Hematopoietic multipotent progenitor cell treated with erythropoietin and hydrocortisone succinate and interleukin-3 and kit ligand, for 8 days (in vitro differentiated cells): ENCODE data around the gene RASSF9.

ENCODE experiments used
- DNase-seq: peaks from one replicate; pipeline ENCODE4 v3.0.0-alpha.2; 2015

Gene RASSF9

DNA sequence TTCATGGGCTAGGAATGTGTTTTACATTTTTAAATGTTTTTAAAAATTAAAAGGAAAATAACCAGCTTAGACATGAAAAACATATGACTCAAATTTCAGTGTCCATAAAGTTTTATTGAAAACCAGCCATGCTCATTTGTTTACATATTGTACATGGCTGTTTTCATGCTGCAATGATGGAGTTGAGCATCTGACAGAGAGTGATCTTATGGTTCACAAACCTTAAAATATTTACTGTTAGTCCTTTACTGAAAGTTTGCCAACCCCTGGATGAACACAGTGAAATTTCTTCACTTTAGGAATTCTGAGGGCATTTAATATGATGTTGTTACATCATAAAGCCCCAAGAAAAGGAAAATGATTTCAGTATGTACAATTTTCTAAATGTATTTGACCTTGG is 16.1 kb downstream of the RASSF9 start:
- no peak for DNase-seq

DNA sequence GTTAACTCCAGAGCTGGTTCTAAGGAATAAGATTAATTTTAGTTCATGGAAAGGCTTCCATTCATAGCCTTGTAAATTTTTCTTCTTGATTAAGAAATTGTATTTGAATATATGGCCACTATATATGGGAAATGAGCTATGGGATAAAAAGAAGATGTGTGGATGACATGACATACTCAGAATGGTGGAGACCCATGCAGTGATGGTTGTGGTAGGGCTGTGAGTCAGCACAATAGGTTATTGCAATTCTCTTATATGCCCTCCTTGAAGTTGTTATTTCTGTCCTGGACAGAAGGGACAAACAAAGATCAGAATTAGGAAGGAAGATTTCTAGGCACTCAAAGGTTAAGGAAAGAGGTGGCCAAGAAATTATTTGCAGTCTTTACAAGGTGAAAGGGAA is 21.5 kb downstream of the RASSF9 start:
- DNase-seq = no peak

DNA sequence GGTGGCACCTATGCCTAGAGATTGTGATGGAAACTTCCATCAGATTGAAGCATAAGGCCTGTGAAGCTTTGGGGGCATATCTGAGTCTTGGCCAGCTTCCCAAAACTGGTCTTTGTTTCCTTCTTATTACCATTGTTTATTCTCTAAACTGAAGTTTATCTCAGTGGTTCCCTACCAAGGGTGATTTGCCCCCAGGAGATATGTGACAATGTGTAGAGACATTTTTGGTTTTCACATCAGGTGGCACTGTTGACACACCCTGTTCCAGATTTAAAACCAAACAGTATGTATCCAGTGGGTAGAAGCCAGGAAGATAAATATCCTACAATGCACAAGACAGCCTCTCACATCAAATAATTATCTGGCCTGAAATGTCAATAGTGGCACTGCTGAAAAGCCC is 22.1 kb downstream of the RASSF9 start:
- DNase-seq = no peak

DNA sequence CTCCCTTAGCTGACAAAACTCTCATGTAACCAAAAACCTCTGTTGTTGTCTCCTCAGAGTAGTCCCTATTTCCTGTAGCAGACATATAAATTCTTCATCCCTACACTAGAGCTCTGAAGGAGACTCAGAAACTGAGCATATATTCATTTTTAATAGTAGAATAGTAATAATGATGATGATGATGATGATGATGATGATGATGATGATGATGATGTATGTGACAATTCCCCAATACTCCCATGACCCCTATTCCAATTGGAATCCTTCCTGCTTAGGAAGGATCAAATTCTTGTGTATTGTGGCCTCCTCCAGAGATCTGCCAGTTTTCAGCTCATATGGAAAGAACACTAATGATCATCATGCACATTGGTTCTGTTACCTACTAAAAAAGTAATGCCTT is 26.7 kb downstream of the RASSF9 start:
- no peak for DNase-seq

DNA sequence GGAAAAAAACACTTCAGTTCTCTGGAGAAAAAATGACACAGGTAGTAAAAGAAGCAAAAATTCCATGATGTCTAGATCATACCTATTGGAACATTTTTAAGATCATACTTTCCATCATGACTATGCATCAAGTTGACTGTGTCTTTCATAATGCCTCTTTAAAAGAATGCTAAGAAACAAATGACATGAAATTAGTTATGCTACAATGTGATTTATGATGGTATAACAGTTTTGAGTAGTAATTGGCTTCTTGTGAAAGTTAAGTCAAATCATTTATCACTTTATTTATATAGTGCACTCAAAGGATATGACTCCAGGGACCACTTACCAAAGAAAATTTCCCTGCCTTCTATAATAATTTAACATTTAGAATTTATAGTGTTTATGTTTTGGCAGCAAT is 28.5 kb downstream of the RASSF9 start:
- no peak for DNase-seq

DNA sequence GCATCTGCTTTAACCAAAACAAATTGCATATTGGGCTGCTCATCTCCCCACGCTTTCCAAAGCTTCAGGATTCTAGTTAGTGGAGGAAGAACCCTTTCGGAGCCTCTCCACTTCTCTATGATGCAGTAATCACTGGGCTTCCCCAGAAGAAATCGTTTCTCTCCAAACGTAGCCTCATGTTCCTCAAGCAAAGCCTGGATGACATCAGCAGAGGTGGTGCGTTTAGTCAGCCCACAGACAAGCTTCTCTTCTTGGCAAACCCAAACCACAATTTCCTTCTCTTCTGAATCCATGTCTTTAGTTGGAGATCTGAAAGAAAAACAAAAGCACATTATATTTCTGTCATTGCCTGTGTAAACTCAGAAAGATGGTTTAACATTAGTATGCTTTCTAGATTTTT is 30.6 kb downstream of the RASSF9 start:
- DNase-seq = no peak

DNA sequence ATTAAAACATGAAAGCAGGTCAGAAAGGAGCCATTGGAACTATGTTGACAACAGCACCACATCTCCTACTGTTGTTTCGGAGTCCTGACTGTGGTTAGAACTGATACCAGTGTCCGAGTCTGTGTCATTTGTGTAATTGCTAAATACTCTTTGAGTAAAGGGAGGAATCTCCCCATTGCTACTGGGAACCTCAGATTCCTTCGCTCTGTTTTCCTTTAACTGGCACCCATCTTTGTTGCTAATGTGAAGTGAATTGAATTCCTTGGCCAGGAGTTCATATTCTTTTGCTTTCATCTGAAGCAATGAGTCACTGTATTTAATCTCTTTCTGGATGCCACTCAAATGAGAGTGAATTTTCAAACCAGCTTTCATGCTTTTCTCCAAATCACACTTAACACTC is 31.5 kb downstream of the RASSF9 start:
- no peak for DNase-seq

DNA sequence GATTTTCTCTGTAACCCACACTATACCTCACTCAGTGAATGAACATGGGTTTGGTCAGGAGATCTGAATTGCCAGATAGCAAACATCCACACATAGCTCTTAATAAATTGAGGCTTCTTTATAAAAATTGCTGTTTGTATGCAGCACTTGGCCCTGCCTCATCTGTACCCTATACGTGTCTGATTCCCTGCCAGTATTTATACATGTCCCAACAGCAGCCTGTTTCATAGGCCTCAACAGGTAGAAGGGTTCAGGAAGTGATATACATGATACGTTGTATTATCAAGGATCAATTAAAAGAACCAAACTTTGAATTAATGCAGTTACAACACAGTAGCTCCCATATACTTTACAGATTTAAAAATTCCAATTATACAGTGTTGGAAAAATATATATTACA is 32.3 kb downstream of the RASSF9 start:
- DNase-seq = no peak

DNA sequence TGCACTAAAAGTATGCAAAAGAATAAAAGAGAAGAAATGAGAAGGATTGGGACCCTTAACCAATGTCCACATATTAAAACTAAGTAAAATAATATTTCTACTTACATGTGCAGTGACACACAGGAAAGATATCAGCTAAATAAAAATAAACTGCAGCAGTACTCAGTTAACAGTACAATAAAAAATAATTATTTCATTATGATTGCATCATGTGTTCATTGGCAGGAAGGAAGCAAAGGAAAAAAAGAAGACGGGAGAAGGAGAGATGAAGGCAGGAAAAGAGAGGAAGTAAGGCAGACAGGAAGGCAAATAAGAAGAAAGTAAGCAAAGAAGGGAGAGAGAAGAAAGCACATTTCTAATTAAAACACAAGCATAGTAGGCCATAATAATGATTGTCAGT is 33.0 kb downstream of the RASSF9 start:
- DNase-seq = no peak

DNA sequence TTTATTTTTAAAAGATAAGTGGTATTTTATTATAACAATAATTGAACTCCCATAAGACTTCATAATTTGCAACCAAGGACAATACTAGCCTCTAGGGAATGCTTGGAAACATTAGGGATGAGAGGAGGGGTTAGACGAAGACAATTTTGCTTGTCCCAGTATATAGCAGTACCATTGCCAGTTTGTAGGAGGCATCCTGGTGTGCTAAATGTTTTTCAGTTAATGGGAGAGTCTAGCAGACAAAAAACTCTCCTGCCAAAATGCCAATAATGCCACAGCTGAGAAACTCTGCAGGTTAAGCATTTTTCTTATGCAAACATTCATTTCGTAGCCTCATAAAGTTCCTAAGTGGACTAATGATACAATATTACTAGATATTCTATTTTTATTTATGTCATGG is 38.1 kb downstream of the RASSF9 start:
- no peak for DNase-seq

DNA sequence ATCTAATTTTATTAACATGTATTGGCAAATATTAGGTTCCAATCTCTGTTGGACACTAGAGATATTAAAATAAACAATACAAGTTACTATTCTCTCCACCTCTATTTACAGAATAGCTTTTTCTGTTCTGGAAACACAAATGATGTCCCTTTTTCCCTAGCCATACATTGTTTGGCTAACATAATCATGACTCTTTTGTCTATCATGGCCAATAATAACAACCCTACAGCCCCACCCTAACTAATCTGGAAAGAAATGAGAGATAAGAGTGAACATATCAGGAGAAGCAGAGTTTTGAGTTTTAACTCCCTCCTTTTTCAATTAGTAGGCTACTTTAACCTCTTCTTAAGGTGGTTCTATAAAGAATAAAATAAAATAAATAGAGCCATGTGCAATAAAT is 40.2 kb downstream of the RASSF9 start:
- DNase-seq = peak; percentile 10

DNA sequence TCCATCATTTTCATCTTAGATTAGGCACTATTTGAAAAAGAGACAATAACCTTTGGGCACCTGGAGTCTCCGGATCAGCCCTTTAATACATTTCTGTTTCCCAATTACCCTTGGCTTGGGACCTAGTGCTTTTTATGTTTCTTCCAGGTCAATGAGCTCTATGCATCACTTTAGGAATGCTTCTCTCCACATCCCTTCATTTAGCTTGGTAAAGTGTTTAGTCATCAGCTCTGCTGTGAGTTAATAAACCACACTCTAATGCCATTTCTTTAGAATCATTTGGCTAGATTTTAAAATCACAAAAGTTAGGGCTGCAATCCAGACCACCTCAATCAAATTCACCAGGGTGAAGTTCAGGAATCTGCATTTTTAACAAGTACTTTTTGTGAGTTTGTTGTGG is 41.7 kb downstream of the RASSF9 start:
- DNase-seq = no peak

DNA sequence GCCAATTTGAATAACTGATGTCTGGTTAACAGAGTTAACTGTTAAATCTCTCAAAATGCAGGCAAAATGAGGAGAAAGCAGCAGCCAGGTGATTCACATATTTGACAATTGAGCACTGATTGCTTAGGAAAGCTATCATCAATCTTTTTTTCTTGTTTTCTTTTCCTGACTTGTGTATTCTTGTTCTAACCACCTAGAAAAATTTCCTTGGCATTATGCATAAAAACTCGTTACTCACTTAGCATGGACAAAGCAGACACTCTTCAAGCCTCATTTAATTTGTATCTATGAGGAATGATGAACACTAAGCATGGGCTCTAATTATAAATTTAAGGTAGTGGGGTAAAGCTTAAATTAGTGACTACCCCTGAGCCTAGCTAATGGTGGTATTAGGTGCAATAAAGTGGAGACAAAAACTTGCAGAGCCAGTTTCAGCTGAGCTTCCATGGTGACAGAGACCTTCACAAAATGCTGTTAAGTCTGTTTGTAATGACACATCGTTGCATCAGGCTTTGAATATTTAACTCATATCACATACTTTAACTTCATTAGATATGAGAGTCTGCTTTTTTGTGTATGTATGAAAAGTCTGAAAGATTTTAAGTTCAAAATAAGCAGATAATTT is 52.0 kb downstream of the RASSF9 start:
- no peak for DNase-seq

DNA sequence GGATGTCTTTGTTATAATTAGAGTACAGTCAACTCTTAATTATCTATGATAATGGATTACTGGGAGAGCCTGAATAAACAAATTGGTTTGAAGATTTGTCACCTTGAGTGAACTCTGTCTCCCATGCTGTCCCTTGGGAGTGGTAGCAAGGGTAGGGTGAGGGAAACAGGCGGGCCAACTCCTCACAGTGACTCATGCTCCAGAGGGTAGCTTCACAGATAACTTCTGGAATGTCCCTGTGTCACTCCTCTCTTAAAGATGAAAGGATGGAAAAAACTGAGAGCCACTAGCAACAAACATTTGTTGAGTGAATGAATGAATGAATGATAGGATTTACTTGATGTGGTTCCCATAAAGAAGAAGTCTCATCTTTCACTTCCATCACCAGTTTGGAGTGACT is 53.5 kb downstream of the RASSF9 start:
- DNase-seq = no peak

DNA sequence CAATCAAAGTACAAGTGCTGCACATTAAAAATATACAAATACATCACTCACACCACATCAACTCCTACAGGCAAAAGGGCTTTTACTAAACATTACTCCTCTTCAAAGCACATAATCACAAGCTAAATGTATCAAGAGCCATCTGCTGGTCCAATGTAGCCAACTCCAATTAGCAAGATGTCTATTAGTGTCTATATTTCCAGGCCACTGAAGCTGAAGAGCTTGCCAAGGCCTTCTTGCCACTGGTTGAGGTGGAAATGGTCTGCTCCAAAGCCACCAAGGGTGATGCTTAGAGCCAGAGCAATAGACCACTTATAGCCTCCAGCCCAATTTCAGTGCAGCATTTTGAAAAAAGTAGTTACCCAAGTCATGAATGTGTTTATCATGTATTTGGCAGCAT is 54.4 kb downstream of the RASSF9 start:
- DNase-seq = no peak

DNA sequence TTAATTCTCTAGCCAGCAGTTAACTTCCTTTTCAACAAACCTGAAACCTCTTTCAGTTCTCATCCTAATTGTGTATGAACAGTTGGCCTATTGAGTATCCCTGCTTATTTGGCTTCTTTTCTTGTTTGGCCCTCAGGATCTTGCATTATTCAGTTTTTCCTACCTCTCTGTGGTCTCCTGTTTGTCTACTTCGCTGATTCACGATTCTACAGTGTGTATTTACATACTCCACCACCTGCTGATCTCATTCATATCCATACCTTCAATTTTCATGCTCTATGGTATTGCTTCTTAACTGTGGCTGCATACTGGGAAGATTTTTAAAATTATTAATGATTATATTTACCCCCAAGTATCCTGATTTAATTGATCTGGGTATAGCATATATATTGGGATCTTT is 56.4 kb downstream of the RASSF9 start:
- DNase-seq = no peak

DNA sequence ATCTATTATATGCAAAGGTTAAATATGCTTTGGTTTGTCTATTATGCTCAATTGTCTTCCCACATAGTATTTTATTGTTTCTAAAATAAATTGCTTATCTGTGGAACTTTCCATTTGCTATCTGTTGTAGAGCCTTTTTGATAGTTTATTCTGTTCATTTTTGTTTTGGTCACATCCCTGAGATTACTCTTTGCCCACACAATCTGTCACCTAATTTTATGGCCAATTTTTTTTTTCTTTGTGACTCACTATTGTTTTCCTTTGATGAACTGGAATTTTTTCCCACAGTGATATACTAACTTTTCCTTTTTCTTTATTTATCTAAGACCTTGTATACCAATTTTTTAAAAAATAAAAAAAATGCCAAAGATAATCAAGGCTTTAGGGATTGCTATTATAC is 61.1 kb downstream of the RASSF9 start:
- no peak for DNase-seq

DNA sequence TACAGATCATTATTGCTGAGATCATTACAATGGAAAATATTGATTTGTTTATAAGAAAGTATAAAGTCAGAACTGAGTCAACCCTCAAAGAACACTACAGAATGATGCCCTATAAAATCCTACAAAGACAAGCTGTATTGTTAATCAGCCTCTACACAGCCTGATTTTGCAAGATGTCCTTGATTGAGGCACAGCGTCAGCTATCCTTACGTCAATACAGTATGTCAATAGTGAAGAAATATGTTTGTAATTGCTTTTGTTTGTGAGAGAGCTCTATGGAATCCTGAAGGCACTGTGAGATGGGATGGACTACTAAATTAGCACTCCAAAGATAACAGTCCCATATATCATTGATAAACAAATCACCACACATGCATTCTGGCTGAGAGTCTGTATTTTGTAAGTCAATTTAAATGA is 70.7 kb downstream of the RASSF9 start:
- no peak for DNase-seq

DNA sequence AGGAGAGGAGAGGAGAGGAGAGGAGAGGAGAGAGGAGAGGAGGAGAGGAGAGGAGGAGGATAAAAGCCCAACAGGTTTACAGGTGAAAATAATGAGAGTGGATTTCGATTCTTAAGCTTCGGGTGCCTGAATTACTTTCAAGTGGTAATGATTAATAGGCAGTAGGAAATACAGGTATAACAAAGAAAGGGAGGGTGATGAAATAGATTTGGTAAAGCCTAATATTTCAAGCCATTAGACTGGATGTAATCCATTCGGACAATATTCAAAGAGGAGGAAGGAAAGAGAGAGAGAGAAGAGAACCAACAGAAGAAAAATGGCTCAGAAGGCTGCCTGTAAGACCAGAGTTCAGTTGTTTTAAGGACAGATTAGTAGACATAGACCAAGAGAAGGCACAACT is 76.6 kb downstream of the RASSF9 start:
- DNase-seq = no peak

DNA sequence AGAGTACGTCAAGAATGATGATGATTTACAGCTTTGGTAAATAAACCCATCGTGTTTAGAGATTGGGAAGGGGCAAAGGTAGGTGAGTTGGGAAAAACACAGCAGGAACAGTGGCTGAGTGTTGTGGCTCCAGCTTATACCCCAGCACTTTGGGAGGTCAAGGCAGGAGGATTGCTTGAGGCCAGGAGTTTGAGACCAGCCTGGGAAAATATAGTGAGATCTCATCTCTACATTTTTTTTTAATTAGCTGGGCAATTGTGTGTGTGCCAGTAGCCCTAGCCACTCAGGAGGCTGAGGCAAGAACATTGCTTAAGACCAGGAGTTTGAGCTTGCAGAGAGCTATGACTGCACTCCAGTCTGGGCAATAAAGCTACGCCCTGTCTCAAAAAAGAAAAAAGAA is 77.1 kb downstream of the RASSF9 start:
- DNase-seq = no peak

DNA sequence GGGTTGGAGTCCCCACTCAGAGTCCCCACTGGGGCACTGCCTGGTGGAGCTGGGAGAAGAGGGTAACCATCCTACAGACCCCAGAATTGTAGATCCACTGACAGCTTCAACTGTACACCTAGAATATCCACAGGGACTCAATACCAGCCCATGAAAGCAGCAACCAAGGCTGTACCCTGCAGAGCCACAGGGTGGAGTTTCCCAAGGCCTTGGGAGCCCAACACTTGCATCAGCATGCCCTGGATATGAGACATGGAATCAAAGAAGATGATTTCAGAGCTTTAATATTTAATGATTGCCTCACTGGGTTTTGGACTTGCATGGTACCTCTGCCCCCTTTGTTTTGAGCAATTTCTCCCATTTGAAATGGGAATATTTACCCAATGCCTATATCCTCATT is 80.4 kb downstream of the RASSF9 start:
- DNase-seq = no peak
